ENCODE data around the gene PGBD1.

Gene PGBD1

DNA sequence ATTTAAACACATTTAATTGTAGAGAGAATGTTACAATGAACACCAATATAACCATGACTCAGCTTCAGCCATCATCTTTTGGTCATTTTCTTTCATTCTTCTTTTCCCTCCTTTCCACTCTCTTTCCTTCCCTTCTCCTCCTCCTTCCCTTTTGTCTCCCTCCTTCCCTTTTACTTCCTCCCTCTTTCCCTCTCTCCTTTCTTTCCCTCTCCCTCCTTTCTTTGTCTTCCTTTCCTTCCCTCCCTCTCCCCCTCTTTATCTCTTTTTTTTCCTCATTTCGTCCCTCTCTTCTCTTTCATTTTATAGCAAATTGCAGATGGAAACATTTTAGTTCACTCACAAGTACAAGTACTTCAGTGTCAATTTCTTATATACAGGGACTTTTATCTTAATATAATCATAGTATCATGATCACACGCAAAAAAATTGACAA, 70.1 kb downstream of the PGBD1 start:
- peak overlapping the region in 1 of 7 experiments; percentile 73 for H3K4me3 ChIP-seq
- no peak overlapping the region for H3K27ac ChIP-seq

All from skin epidermis (tissue), 12 donors.